ENCODE results near the gene GNB1L. TPM values are rescaled to one million over a fixed set of nuclear protein-coding genes. Genes with fewer than 3 reads are reported as not detected.

The GNB1L gene
- total and polyA plus RNA-seq, 2 of the 13 experiments (the other 11 are each of a cell fraction or from before 2014, with no cell fraction given) = 2.5 to 7.4 TPM

- TF ChIP-seq SIN3A (IDR thresholded peaks at IDR 0.05; ENCODE audit: borderline replicate concordance, low read depth, low read length) = no peak
These were observed 69.0 kb downstream of the GNB1L start (continued) for GRCh38 chr22:19785461-19786263.

DNA sequence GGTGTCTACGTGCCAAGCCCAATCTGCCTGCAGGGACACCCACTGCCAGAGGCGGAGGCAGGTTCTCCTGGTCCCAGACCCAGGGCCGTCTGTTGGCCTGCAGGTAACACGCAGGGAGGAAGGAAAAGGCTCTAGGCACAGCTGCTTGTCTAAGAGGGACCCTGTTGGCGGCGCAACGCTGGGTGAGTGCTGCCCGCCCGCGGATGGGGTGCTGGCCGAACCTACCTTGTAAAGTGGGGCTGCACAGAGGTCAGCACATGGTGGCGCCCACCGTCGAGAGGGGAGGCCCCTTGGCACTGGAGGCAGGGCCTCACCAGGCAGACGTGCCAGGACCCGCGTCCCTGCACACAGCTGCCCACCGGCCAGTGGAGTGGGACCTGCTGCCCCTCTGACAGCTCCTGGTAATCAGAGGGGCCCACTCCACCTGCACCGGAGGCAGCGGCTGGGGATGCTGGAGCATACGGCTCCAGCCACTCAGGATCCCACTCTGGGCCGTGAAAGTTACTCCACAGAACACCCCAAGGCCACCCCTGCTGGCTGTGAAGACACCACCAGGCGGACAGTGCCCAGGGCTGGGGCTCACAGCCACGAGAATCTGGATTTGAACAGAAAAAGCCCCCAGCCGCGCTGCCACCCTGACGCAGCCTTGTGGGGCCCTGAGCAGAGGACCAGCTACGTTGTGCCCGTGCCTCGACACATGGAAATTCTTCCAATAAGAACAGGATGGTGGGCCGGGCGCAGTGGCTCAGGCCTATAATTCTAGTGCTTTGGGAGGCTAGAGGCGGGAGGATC lies 70.1 kb downstream of the GNB1L start:
- Histone ChIP-seq H3K4me3 (replicated peaks in 1 of 3; ENCODE audit: insufficient read depth in 1 of 3, low read depth in 2 of 3, low read length in 3 of 3) (no peak overlapping the region), H3K36me3 (replicated peaks in 1 of 2; ENCODE audit: control insufficient read depth in 1 of 2, insufficient read depth in 2 of 2, low read length in 2 of 2) (no peaks in the 10 kb centered on the region), H4K20me1 (ENCODE audit: insufficient read depth, low read length) (no peaks in the 10 kb centered on the region), H3K4me2 (ENCODE audit: low read depth, low read length) (no peak overlapping the region), H3K4me1 (ENCODE audit: insufficient read depth, low read length) (peaks cover 19% of the 10 kb centered on the region), H2AFZ (ENCODE audit: low read length) (no peak overlapping the region), H3K9me3 (ENCODE audit: low read length) (no peaks in the 10 kb centered on the region), H3K27me3 (ENCODE audit: control insufficient read depth in 1 of 2, insufficient read depth in 2 of 2, low read length in 2 of 2) (peaks cover 0 to 15% of the 10 kb centered on the region in 2 experiments; a peak in 1 of 5 replicates), H3K79me2 (ENCODE audit: insufficient read depth, low read length) (no peaks in the 10 kb centered on the region), H3K27ac (ENCODE audit: extremely low read length, insufficient read depth, low read length) (no peak overlapping the region), H3K9ac (ENCODE audit: insufficient read depth, low read depth, low read length) (no peak overlapping the region)
- no TSS peak for BruUV-seq (replicated peaks)
- TF ChIP-seq PITX1 (CRISPR knock-in tag; IDR thresholded peaks at IDR 0.05) (no peak), AGO2 (optimal IDR thresholded peaks at IDR 0.05; ENCODE audit: low read depth, low read length) (peak; percentile 33)
- POLR2A ChIA-PET = no interaction called here
- CTCF ChIA-PET (ENCODE audit: low intra/inter-chr PET ratio, low total read pairs) = no interaction called here
- FAIRE-seq (no peak), DNase-seq (ENCODE audit: low spot score) (no peak), ATAC-seq (no peak; the same call in 2 of the 3 replicates)
- 80% methylated on average over 14 of the region's 33 CpGs for WGBS (ENCODE audit: low lambda C conversion rate)
- in situ Hi-C loops (cut with HindIII; ENCODE audit: extremely low pct_ligation_motif_present, low pct_unique_long_range_greater_than_20kb) (no loop called here), intact Hi-C loops (cut with micrococcal nuclease; ENCODE audit: unreplicated experiment) (loop anchor here (5.0 kb wide), 1 partner anchor 52 kb away; no protein-coding TSS in a partner anchor)

All from HepG2 (cell line).